ENCODE data around the gene WASL. TPM values are rescaled to one million over a fixed set of nuclear protein-coding genes. Genes with fewer than 3 reads are reported as not detected.

WASL gene
- polyA plus RNA-seq, 3 donors: 1.6 to 3.9 (median 2.1) TPM

DNA sequence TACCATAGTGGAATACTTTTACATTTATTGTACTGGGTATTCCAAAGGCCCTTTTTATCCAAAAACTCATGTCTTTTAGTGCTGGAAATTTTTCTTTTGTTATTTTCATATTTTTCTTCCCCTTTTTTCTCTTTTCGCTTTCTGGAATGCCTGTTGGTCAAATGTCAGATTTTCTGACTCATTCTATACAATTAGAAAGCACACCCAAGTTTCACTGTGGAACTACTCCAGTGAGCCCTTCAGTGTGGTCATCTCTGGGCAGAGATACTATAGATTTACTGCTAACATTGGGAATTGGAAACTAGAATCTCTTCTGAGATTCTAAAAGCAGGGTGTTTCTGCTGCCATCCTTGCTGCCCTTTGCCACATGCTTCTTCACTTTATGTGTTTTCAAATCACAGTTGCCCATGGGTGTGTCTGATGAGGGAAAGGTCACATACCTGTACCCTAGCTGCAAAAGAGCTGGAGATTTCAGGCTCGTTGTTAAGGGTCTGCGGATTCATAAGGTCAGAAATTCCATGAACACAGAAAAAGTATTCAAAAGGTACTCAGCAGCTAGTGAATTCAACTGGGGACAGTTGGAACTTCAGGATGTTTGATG is 5.6 kb upstream of the WASL start:
- TF ChIP-seq, protein P1, sequence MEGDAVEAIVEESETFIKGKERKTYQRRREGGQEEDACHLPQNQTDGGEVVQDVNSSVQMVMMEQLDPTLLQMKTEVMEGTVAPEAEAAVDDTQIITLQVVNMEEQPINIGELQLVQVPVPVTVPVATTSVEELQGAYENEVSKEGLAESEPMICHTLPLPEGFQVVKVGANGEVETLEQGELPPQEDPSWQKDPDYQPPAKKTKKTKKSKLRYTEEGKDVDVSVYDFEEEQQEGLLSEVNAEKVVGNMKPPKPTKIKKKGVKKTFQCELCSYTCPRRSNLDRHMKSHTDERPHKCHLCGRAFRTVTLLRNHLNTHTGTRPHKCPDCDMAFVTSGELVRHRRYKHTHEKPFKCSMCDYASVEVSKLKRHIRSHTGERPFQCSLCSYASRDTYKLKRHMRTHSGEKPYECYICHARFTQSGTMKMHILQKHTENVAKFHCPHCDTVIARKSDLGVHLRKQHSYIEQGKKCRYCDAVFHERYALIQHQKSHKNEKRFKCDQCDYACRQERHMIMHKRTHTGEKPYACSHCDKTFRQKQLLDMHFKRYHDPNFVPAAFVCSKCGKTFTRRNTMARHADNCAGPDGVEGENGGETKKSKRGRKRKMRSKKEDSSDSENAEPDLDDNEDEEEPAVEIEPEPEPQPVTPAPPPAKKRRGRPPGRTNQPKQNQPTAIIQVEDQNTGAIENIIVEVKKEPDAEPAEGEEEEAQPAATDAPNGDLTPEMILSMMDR (IDR thresholded peaks at IDR 0.05): no peak
- H3K4me1 Mint-ChIP-seq: peaks cover 17% of the 10 kb centered on the region
- WGBS (ENCODE audit: insufficient coverage): 100% methylated on average over 2 of the region's 3 CpGs
- Histone ChIP-seq H3K27ac (ENCODE audit: low read depth in 1 of 2, low read length in 2 of 2) (no peak overlapping the region), H3K4me2 (replicated peaks; ENCODE audit: extremely low read depth, low read length, poor library complexity, severe bottlenecking) (no peak overlapping the region), H3K9ac (ENCODE audit: insufficient read depth, low read length, poor library complexity, severe bottlenecking) (no peak overlapping the region), H3K27me3 (ENCODE audit: control insufficient read depth in 2 of 2, insufficient read depth in 2 of 2, low read length in 2 of 2) (no peaks in the 10 kb centered on the region), H3K4me1 (ENCODE audit: control insufficient read depth in 1 of 2, insufficient read depth in 2 of 2, low read length in 2 of 2) (peaks cover 0 to 15% of the 10 kb centered on the region in 2 donors), H4K20me1 (ENCODE audit: insufficient read depth, low read length) (no peaks in the 10 kb centered on the region), H3K9me3 (replicated peaks in 1 of 2; ENCODE audit: control insufficient read depth in 1 of 2, insufficient read depth in 1 of 2, low read length in 2 of 2) (no peaks in the 10 kb centered on the region), H3K36me3 (replicated peaks in 1 of 2; ENCODE audit: control insufficient read depth in 1 of 2, insufficient read depth in 2 of 2, low read length in 2 of 2) (no peaks in the 10 kb centered on the region), H2AFZ (ENCODE audit: insufficient read depth, low read depth, low read length, poor library complexity, severe bottlenecking) (no peak overlapping the region), H3K79me2 (ENCODE audit: insufficient read depth, low read length) (no peaks in the 10 kb centered on the region), H3K4me3 (replicated peaks in 1 of 3; ENCODE audit: low read depth in 2 of 3, low read length in 3 of 3) (no peak overlapping the region)
- intact Hi-C loops (cut with micrococcal nuclease): no loop called here
- peak in 2 of 3 donors; percentile 24 for DNase-seq
- H3K27ac Mint-ChIP-seq: peak overlapping the region in 1 of 7 donors; percentile 75
- H3K4me3 Mint-ChIP-seq: no peak overlapping the region
- peaks cover 0 to 2% (median 0%) of the 10 kb centered on the region in 3 donors for H3K27me3 Mint-ChIP-seq (ENCODE audit: low read depth in 3 of 3)
- no peaks in the 10 kb centered on the region for H3K9me3 Mint-ChIP-seq
- no peaks in the 10 kb centered on the region for H3K36me3 Mint-ChIP-seq

DNA sequence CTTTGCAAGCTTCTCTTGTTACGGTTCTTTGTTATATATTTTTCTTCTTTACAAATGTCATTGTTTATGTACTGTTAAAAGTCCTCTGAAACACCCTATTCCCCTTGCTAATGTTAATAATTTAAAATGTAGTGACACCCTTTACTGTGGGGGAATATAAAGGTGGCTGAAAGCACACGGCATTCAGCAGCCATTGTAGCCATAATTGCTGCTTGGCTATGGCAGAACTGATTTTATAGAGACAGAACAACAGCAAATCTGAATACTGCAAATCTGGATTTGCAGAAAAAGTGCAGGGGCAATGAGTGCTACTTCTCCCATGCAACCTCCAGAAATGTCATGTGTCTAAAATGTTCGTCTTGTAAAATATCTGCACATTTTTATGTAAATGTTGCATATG is 3.7 kb upstream of the WASL start:
- WGBS (ENCODE audit: insufficient coverage): 63% methylated on average over 1 of the region's 3 CpGs
- Histone ChIP-seq H3K9me3 (replicated peaks in 1 of 2; ENCODE audit: control insufficient read depth in 1 of 2, insufficient read depth in 1 of 2, low read length in 2 of 2) (no peaks in the 10 kb centered on the region), H3K4me1 (ENCODE audit: control insufficient read depth in 1 of 2, insufficient read depth in 2 of 2, low read length in 2 of 2) (peaks cover 6 to 22% of the 10 kb centered on the region in 2 donors), H3K36me3 (replicated peaks in 1 of 2; ENCODE audit: control insufficient read depth in 1 of 2, insufficient read depth in 2 of 2, low read length in 2 of 2) (no peaks in the 10 kb centered on the region), H2AFZ (ENCODE audit: insufficient read depth, low read depth, low read length, poor library complexity, severe bottlenecking) (no peak overlapping the region), H3K27ac (ENCODE audit: low read depth in 1 of 2, low read length in 2 of 2) (no peak overlapping the region), H3K27me3 (ENCODE audit: control insufficient read depth in 2 of 2, insufficient read depth in 2 of 2, low read length in 2 of 2) (no peaks in the 10 kb centered on the region), H3K4me2 (replicated peaks; ENCODE audit: extremely low read depth, low read length, poor library complexity, severe bottlenecking) (no peak overlapping the region), H3K9ac (ENCODE audit: insufficient read depth, low read length, poor library complexity, severe bottlenecking) (no peak overlapping the region), H4K20me1 (ENCODE audit: insufficient read depth, low read length) (peaks cover 7% of the 10 kb centered on the region), H3K4me3 (replicated peaks in 1 of 3; ENCODE audit: low read depth in 2 of 3, low read length in 3 of 3) (no peak overlapping the region), H3K79me2 (ENCODE audit: insufficient read depth, low read length) (peaks cover 6% of the 10 kb centered on the region)
- no peaks in the 10 kb centered on the region for H3K9me3 Mint-ChIP-seq
- no peak overlapping the region for H3K4me3 Mint-ChIP-seq
- no peak for DNase-seq
- no peaks in the 10 kb centered on the region for H3K36me3 Mint-ChIP-seq
- intact Hi-C loops (cut with micrococcal nuclease): no loop called here
- TF ChIP-seq, protein P1 (IDR thresholded peaks at IDR 0.05): no peak
- peaks cover 23% of the 10 kb centered on the region for H3K4me1 Mint-ChIP-seq
- no peak overlapping the region for H3K27ac Mint-ChIP-seq
- H3K27me3 Mint-ChIP-seq (ENCODE audit: low read depth in 3 of 3): peaks cover 0 to 2% (median 0%) of the 10 kb centered on the region in 3 donors

Measured in CD14-positive monocyte (primary cell).